K562 (cell line): ENCODE results near the gene BZW2.

Experiments
- HLTF ChIP-seq: fragments of 450-650 bp; IDR thresholded peaks from 2 replicates; pipeline ENCODE4 v1.6.1; 2016
- NR2C2 ChIP-seq, 2 experiments: fragments of 200-800 bp in 1 of 2; sonication (Bioruptor generic) in 1 of 2; sonication (generic) in 1 of 2; formaldehyde crosslinking in 1 of 2; IDR thresholded peaks; 2 replicates each; pipeline versions ENCODE4 v1.6.1 to v1.8.0; 2016 to 2022; ENCODE audit warnings: mild to moderate bottlenecking in 1 of 2, missing compliant biosample characterization in 1 of 2, missing genetic modification characterization in 1 of 2, missing genetic modification reagents in 1 of 2
- NR3C1 ChIP-seq: sonication (generic); formaldehyde crosslinking; IDR thresholded peaks from 2 replicates; pipeline ENCODE4 v1.8.1; 2022; ENCODE audit warnings: missing genetic modification reagents
- NRF1 ChIP-seq, 2 experiments: fragments of 450-650 bp; IDR thresholded peaks in 1 of 2; conservative IDR thresholded peaks in 1 of 2; 2 replicates each; pipeline ENCODE4 v1.6.1; 2014; ENCODE audit warnings: mild to moderate bottlenecking in 2 of 2
- TAF1 ChIP-seq: IDR thresholded peaks from 2 replicates; pipeline ENCODE4 v1.6.1; 2011; ENCODE audit warnings: mild to moderate bottlenecking, low read length, moderate library complexity; ENCODE audit not compliant: insufficient read depth, control insufficient read depth, severe bottlenecking; ENCODE audit errors: extremely low read depth
- TBP ChIP-seq: optimal IDR thresholded peaks from 2 replicates; pipeline ENCODE3; 2011; ENCODE audit warnings: low read depth, low read length, improper control_type of control experiment
- YY1 ChIP-seq, 3 experiments: IDR thresholded peaks; 2 replicates each; pipeline ENCODE4 v1.6.1; 2011; ENCODE audit warnings: low read length in 2 of 3, mild to moderate bottlenecking in 2 of 3, moderate library complexity in 2 of 3, borderline replicate concordance in 1 of 3, control low read depth in 1 of 3, low read depth in 1 of 3; ENCODE audit not compliant: insufficient read depth in 3 of 3, insufficient replicate concordance in 2 of 3, control insufficient read depth in 1 of 3, insufficient read length in 1 of 3; ENCODE audit errors: extremely low read depth in 1 of 3
- ZBTB1 ChIP-seq: sonication (generic); formaldehyde crosslinking; IDR thresholded peaks from 2 replicates; pipeline ENCODE4 v1.8.1; 2023; ENCODE audit warnings: missing genetic modification reagents, low read depth, mild to moderate bottlenecking, borderline replicate concordance
- ZNF785 ChIP-seq: fragments of 250-450 bp; sonication (Bioruptor Pico); IDR thresholded peaks from 2 replicates; pipeline ENCODE4 v1.4.0; 2020; ENCODE audit warnings: mild to moderate bottlenecking
- TF ChIP-seq, protein P1 (sequence below), 3 experiments: IDR thresholded peaks in 2 of 3; conservative IDR thresholded peaks in 1 of 3; 2 replicates each; pipeline ENCODE4 v1.5.1; 2011 to 2012; ENCODE audit warnings: low read length in 3 of 3, mild to moderate bottlenecking in 3 of 3, control low read depth in 2 of 3, improper control_type of control experiment in 1 of 3, inconsistent platforms in 1 of 3, low read depth in 1 of 3, mixed read lengths in 1 of 3, moderate library complexity in 1 of 3; ENCODE audit not compliant: insufficient read depth in 2 of 3
- TF ChIP-seq, protein P2 (sequence below): sonication (generic); formaldehyde crosslinking; IDR thresholded peaks from 2 replicates; pipeline ENCODE4 v1.8.1; 2023; ENCODE audit warnings: mild to moderate bottlenecking, missing genetic modification reagents, moderate library complexity
- TF ChIP-seq, protein P3 (sequence below): sonication (generic); formaldehyde crosslinking; IDR thresholded peaks from 2 replicates; pipeline ENCODE4 v1.8.0; 2022; ENCODE audit warnings: mild to moderate bottlenecking, low read depth, missing genetic modification reagents

DNA sequence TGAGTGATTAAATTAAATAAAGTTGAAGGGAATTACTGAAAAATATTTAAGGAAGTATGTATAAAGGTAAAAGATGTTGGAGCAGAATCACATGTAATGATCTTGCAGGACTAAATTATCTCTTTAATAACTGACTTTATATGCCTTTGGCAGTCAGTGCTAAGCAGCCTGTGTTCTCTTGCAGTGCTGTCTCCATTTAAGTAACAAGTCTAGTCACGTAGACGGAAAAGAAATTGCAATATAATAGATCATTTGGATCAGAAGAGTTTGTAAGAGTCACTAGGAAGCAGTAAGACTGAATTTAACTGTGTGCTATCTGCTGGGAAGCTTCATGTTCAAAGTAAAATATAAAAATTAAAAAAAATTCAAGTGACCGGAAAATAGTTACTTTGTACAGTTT lies 21.4 kb downstream of the BZW2 start:
- TF ChIP-seq YY1 (IDR thresholded peaks at IDR 0.05; ENCODE audit: borderline replicate concordance in 1 of 3, control insufficient read depth in 1 of 3, extremely low read depth in 1 of 3, insufficient read depth in 3 of 3, insufficient read length in 1 of 3, insufficient replicate concordance in 2 of 3, low read depth in 1 of 3, low read length in 2 of 3) (no peak), TAF1 (no peak), ZBTB1 (CRISPR knock-in tag) (no peak), NR3C1 (CRISPR knock-in tag) (no peak), NRF1 (conservative IDR thresholded peaks at IDR 0.05 in 1 of 2, IDR thresholded peaks at IDR 0.05 in 1 of 2) (no peak), ZNF785 (CRISPR knock-in tag) (no peak), TBP (no peak), HLTF (no peak), NR2C2 (CRISPR knock-in tag; IDR thresholded peaks at IDR 0.05) (no peak), NR2C2 (tag; IDR thresholded peaks at IDR 0.05) (no peak)
- TF ChIP-seq, protein P1, sequence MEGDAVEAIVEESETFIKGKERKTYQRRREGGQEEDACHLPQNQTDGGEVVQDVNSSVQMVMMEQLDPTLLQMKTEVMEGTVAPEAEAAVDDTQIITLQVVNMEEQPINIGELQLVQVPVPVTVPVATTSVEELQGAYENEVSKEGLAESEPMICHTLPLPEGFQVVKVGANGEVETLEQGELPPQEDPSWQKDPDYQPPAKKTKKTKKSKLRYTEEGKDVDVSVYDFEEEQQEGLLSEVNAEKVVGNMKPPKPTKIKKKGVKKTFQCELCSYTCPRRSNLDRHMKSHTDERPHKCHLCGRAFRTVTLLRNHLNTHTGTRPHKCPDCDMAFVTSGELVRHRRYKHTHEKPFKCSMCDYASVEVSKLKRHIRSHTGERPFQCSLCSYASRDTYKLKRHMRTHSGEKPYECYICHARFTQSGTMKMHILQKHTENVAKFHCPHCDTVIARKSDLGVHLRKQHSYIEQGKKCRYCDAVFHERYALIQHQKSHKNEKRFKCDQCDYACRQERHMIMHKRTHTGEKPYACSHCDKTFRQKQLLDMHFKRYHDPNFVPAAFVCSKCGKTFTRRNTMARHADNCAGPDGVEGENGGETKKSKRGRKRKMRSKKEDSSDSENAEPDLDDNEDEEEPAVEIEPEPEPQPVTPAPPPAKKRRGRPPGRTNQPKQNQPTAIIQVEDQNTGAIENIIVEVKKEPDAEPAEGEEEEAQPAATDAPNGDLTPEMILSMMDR (IDR thresholded peaks at IDR 0.05 in 2 of 3, conservative IDR thresholded peaks at IDR 0.05 in 1 of 3; ENCODE audit: insufficient read depth in 2 of 3, low read depth in 1 of 3, low read length in 3 of 3), result no peak
- TF ChIP-seq, protein P2, sequence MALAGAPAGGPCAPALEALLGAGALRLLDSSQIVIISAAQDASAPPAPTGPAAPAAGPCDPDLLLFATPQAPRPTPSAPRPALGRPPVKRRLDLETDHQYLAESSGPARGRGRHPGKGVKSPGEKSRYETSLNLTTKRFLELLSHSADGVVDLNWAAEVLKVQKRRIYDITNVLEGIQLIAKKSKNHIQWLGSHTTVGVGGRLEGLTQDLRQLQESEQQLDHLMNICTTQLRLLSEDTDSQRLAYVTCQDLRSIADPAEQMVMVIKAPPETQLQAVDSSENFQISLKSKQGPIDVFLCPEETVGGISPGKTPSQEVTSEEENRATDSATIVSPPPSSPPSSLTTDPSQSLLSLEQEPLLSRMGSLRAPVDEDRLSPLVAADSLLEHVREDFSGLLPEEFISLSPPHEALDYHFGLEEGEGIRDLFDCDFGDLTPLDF (CRISPR knock-in tag), result no peak
- TF ChIP-seq, protein P3, sequence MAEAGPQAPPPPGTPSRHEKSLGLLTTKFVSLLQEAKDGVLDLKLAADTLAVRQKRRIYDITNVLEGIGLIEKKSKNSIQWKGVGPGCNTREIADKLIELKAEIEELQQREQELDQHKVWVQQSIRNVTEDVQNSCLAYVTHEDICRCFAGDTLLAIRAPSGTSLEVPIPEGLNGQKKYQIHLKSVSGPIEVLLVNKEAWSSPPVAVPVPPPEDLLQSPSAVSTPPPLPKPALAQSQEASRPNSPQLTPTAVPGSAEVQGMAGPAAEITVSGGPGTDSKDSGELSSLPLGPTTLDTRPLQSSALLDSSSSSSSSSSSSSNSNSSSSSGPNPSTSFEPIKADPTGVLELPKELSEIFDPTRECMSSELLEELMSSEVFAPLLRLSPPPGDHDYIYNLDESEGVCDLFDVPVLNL, result no peak
